IMR-90 (cell line): ENCODE results near the gene OR10AD1. TPM values are rescaled to one million over a fixed set of nuclear protein-coding genes. Genes with fewer than 3 reads are reported as not detected.

Experiments
- ATAC-seq: fragments of 200-7000 bp; cut with Tn5 transposase; 2 replicates; pipeline ENCODE4 v1.9.1; 2020; ENCODE audit warnings: low read depth, mild to moderate bottlenecking, moderate library complexity
- BruUV-seq: library from RNA; stranded (reverse); fragments of 400-500 nt; replicated peaks from 2 replicates; lab custom pipeline; 2021; lab: Mats Ljungman, UMichigan
- CTCF ChIA-PET: fragments of 300-600 bp; formaldehyde crosslinking; extraction: SDS; loops from one replicate; lab custom pipeline; 2021; ENCODE audit warnings: antibody characterized with exemption; lab: Yijun Ruan, JAX
- POLR2A ChIA-PET: fragments of 300-600 bp; sonication (Branson Sonifier 250); formaldehyde crosslinking; loops from one replicate; lab custom pipeline; 2022; ENCODE audit warnings: antibody characterized with exemption; ENCODE audit not compliant: unreplicated experiment; lab: Charles Lee
- DNase-seq: peaks from one replicate; pipeline ENCODE4 v3.0.0; 2013
- H2AFZ ChIP-seq: replicated peaks from 2 replicates; pipeline ENCODE3; 2013; ENCODE audit warnings: low read length, mild to moderate bottlenecking; ENCODE audit not compliant: poor library complexity
- H2AK5ac ChIP-seq: 2 replicates; pipeline ENCODE4 v1.6.1; 2013; ENCODE audit warnings: low read depth, low read length, inconsistent platforms
- H2AK9ac ChIP-seq: replicated peaks from 2 replicates; pipeline ENCODE3; 2013; ENCODE audit warnings: mild to moderate bottlenecking, low read depth, low read length, moderate library complexity; ENCODE audit not compliant: poor library complexity
- H2BK120ac ChIP-seq: 2 replicates; pipeline ENCODE4 v1.6.1; 2013; ENCODE audit warnings: low read depth, low read length, inconsistent platforms
- H2BK15ac ChIP-seq: 3 replicates; pipeline ENCODE4 v1.6.1; 2013; ENCODE audit warnings: low read depth, low read length, inconsistent platforms
- H2BK20ac ChIP-seq: 2 replicates; pipeline ENCODE4 v1.6.1; 2013; ENCODE audit warnings: low read depth, mild to moderate bottlenecking, inconsistent platforms, low read length, moderate library complexity
- H2BK5ac ChIP-seq: 2 replicates; pipeline ENCODE4 v1.6.1; 2013; ENCODE audit warnings: mild to moderate bottlenecking, low read depth, low read length, inconsistent platforms; ENCODE audit not compliant: poor library complexity, severe bottlenecking
- H3K14ac ChIP-seq: replicated peaks from 2 replicates; pipeline ENCODE4 v1.6.1; 2013; ENCODE audit warnings: low read depth, low read length, inconsistent platforms
- H3K18ac ChIP-seq: 2 replicates; pipeline ENCODE4 v1.6.1; 2013; ENCODE audit warnings: low read depth, low read length, control low read depth
- H3K23ac ChIP-seq: 2 replicates; pipeline ENCODE4 v1.6.1; 2013; ENCODE audit warnings: low read depth, low read length, inconsistent platforms
- H3K27ac ChIP-seq: 2 replicates; pipeline ENCODE4 v1.5.1; 2013; ENCODE audit warnings: mild to moderate bottlenecking, control low read depth, low read length; ENCODE audit not compliant: insufficient read depth
- H3K27me3 ChIP-seq: 2 replicates; pipeline ENCODE4 v1.6.1; 2013; ENCODE audit warnings: low read length; ENCODE audit not compliant: control insufficient read depth, insufficient read depth
- H3K36me3 ChIP-seq: 2 replicates; pipeline ENCODE4 v1.6.1; 2013; ENCODE audit warnings: low read length, mixed read lengths; ENCODE audit not compliant: control insufficient read depth, insufficient read depth
- H3K4ac ChIP-seq: 2 replicates; pipeline ENCODE4 v1.6.1; 2013; ENCODE audit warnings: low read depth, low read length, inconsistent platforms
- H3K4me1 ChIP-seq: 2 replicates; pipeline ENCODE4 v1.6.1; 2013; ENCODE audit warnings: low read length, mixed read lengths; ENCODE audit not compliant: control insufficient read depth, insufficient read depth
- H3K4me2 ChIP-seq: 2 replicates; pipeline ENCODE4 v1.6.1; 2013; ENCODE audit warnings: low read depth, mild to moderate bottlenecking, control low read depth, low read length, moderate library complexity
- H3K4me3 ChIP-seq: 2 replicates; pipeline ENCODE4 v1.5.1; 2013; ENCODE audit warnings: low read depth, mild to moderate bottlenecking, control low read depth, low read length, moderate library complexity; ENCODE audit not compliant: insufficient read depth
- H3K56ac ChIP-seq: 2 replicates; pipeline ENCODE4 v1.6.1; 2013; ENCODE audit warnings: low read length, inconsistent platforms; ENCODE audit not compliant: insufficient read depth; ENCODE audit errors: extremely low read depth
- H3K79me1 ChIP-seq, 2 experiments: 2 replicates each; pipeline ENCODE4 v1.6.1; 2013; ENCODE audit warnings: low read length in 2 of 2, inconsistent platforms in 1 of 2, low read depth in 1 of 2
- H3K9ac ChIP-seq: 2 replicates; pipeline ENCODE4 v1.6.1; 2013; ENCODE audit warnings: low read depth, low read length, control low read depth
- H3K9me1 ChIP-seq: 2 replicates; pipeline ENCODE4 v1.6.1; 2013; ENCODE audit warnings: low read length, inconsistent platforms; ENCODE audit not compliant: insufficient read depth
- H3K9me3 ChIP-seq: 2 replicates; pipeline ENCODE4 v1.6.1; 2013; ENCODE audit warnings: low read length; ENCODE audit not compliant: control insufficient read depth, insufficient read depth
- H4K20me1 ChIP-seq: 2 replicates; pipeline ENCODE4 v1.6.1; 2013; ENCODE audit warnings: low read length, inconsistent platforms; ENCODE audit not compliant: insufficient read depth
- H4K5ac ChIP-seq: 2 replicates; pipeline ENCODE4 v1.6.1; 2013; ENCODE audit warnings: mild to moderate bottlenecking, low read depth, low read length, control low read depth
- H4K8ac ChIP-seq, 2 experiments: 2 replicates each; pipeline ENCODE4 v1.6.1; 2013; ENCODE audit warnings: low read depth in 2 of 2, low read length in 2 of 2, control low read depth in 1 of 2, inconsistent platforms in 1 of 2
- H4K91ac ChIP-seq: 2 replicates; pipeline ENCODE4 v1.6.1; 2013; ENCODE audit warnings: low read depth, low read length, inconsistent platforms; ENCODE audit not compliant: insufficient read depth
- BHLHE40 ChIP-seq: fragments of 150-350 bp; IDR thresholded peaks from 2 replicates; pipeline ENCODE4 v1.6.1; 2016; ENCODE audit warnings: mild to moderate bottlenecking, low read depth, low read length
- CEBPB ChIP-seq: IDR thresholded peaks from 2 replicates; pipeline ENCODE4 v1.6.1; 2012; ENCODE audit warnings: low read depth, low read length, improper control_type of control experiment
- CHD1 ChIP-seq: IDR thresholded peaks from 2 replicates; pipeline ENCODE4 v1.6.1; 2012; ENCODE audit warnings: low read depth, low read length, improper control_type of control experiment
- CTCF ChIP-seq: conservative IDR thresholded peaks from 2 replicates; pipeline ENCODE4 v1.5.1; 2012; ENCODE audit warnings: mild to moderate bottlenecking, low read depth, low read length, improper control_type of control experiment
- ELK1 ChIP-seq: fragments of 150-350 bp; IDR thresholded peaks from 2 replicates; pipeline ENCODE4 v1.6.1; 2016; ENCODE audit warnings: low read depth, mild to moderate bottlenecking, low read length, moderate library complexity, borderline replicate concordance
- FOS ChIP-seq: fragments of 150-350 bp; IDR thresholded peaks from 2 replicates; pipeline ENCODE4 v1.6.1; 2016; ENCODE audit warnings: low read depth, low read length
- MAFK ChIP-seq: IDR thresholded peaks from 2 replicates; pipeline ENCODE4 v1.6.1; 2012; ENCODE audit warnings: low read depth, low read length, improper control_type of control experiment
- MAZ ChIP-seq: IDR thresholded peaks from 2 replicates; pipeline ENCODE4 v1.6.1; 2012; ENCODE audit warnings: low read depth, mild to moderate bottlenecking, low read length, improper control_type of control experiment, moderate library complexity, borderline replicate concordance
- MXI1 ChIP-seq: IDR thresholded peaks from 2 replicates; pipeline ENCODE4 v1.6.1; 2012; ENCODE audit warnings: low read depth, mild to moderate bottlenecking, low read length, moderate library complexity, borderline replicate concordance
- NFE2L2 ChIP-seq: fragments of 150-350 bp; IDR thresholded peaks from 2 replicates; pipeline ENCODE4 v1.6.1; 2016; ENCODE audit warnings: low read depth, mild to moderate bottlenecking, low read length
- POLR2A ChIP-seq: IDR thresholded peaks from 2 replicates; pipeline ENCODE4 v1.6.1; 2012; ENCODE audit warnings: mild to moderate bottlenecking, low read depth, low read length
- RAD21 ChIP-seq: IDR thresholded peaks from 2 replicates; pipeline ENCODE4 v1.6.1; 2012; ENCODE audit warnings: low read length, improper control_type of control experiment
- RCOR1 ChIP-seq: IDR thresholded peaks from 2 replicates; pipeline ENCODE4 v1.6.1; 2012; ENCODE audit warnings: mild to moderate bottlenecking, low read length, improper control_type of control experiment; ENCODE audit not compliant: insufficient replicate concordance
- RFX5 ChIP-seq: IDR thresholded peaks from 2 replicates; pipeline ENCODE4 v1.8.0; 2012; ENCODE audit warnings: low read depth, mild to moderate bottlenecking, low read length, moderate library complexity
- SMC3 ChIP-seq: fragments of 150-350 bp; IDR thresholded peaks from 2 replicates; pipeline ENCODE4 v1.6.1; 2016; ENCODE audit warnings: low read depth, mild to moderate bottlenecking, antibody characterized with exemption, low read length, moderate library complexity
- USF2 ChIP-seq: fragments of 150-350 bp; IDR thresholded peaks from 2 replicates; pipeline ENCODE4 v1.6.1; 2017; ENCODE audit warnings: mild to moderate bottlenecking, antibody characterized with exemption, low read length, low read depth
- WGBS, 2 experiments: methylation state at CpG; one replicate each; pipeline versions ENCODE4 v1.1.5 to v1.1.7; 2013; ENCODE audit warnings: missing lambda C conversion rate in 2 of 2; ENCODE audit not compliant: insufficient read length in 1 of 2; ENCODE audit errors: extremely low coverage in 2 of 2; 5-methylcytosine and 5-hydroxymethylcytosine counted together
- dilution Hi-C: fragments of 300-500 bp; cut with HindIII; formaldehyde crosslinking; loops from one replicate; pipeline ENCODE4 v1.14.3; 2018; ENCODE audit warnings: low sequenced_read_pairs; ENCODE audit not compliant: unreplicated experiment
- in situ Hi-C: fragments of 300-500 bp; cut with MboI; formaldehyde crosslinking; loops from 3 replicates; pipeline ENCODE4 v1.14.3; 2019; ENCODE audit warnings: low sequenced_read_pairs, inconsistent platforms, mixed read lengths
- intact Hi-C: fragments of 100-400 bp; cut with micrococcal nuclease; formaldehyde crosslinking; loops from 2 replicates; pipeline ENCODE4 v1.10.0; 2022
- polyA plus RNA-seq, 3 experiments: library from polyadenylated mRNA; depleted of rRNA; stranded (reverse); fragments of >200 nt; gene quantifications; 2 replicates each; pipeline ENCODE4 v1.2.3, GENCODE V29; 2012; ENCODE audit warnings: low replicate concordance in 1 of 3
- total RNA-seq: library from RNA; depleted of rRNA; stranded (reverse); fragments of >200 nt; gene quantifications from 2 replicates; pipeline ENCODE4 v1.2.3, GENCODE V29; 2012

Gene OR10AD1
- total and polyA plus RNA-seq, 2 of the 4 experiments (the other 2 are of a cell fraction): not detected

GRCh38 chr12:48237162-48237561 lies 34.1 kb upstream of the OR10AD1 start:
- no peak overlapping the region for H4K91ac ChIP-seq
- no peak overlapping the region for H3K14ac ChIP-seq
- no peak overlapping the region for H3K9ac ChIP-seq
- ChIA-PET POLR2A (no interaction called here), CTCF (no interaction called here)
- no peak overlapping the region for H3K18ac ChIP-seq
- DNase-seq (no peak), ATAC-seq (no peak)
- no peaks in the 10 kb centered on the region for H3K9me1 ChIP-seq
- H3K27me3 ChIP-seq: 0 out of 2 replicates have a peak, but pooled peaks cover 1% of the 10 kb centered on the region
- H3K9me3 ChIP-seq: no peaks in the 10 kb centered on the region
- H3K36me3 ChIP-seq: no peaks in the 10 kb centered on the region
- no peak overlapping the region for H3K27ac ChIP-seq
- dilution Hi-C loops (no loop called here), intact Hi-C loops (no loop called here), in situ Hi-C loops (no loop called here)
- H3K23ac ChIP-seq: no peak overlapping the region
- H2BK5ac ChIP-seq: no peak overlapping the region
- no TSS peak for BruUV-seq
- TF ChIP-seq CHD1: no peak
- TF ChIP-seq POLR2A: no peak
- no peak for TF ChIP-seq BHLHE40
- no peak for TF ChIP-seq SMC3
- no peak for TF ChIP-seq RAD21
- TF ChIP-seq CTCF: no peak
- no peak for TF ChIP-seq CEBPB
- no peak for TF ChIP-seq RCOR1
- TF ChIP-seq FOS: no peak
- TF ChIP-seq MAZ: no peak
- no peak for TF ChIP-seq MAFK
- TF ChIP-seq ELK1: no peak
- no peak for TF ChIP-seq USF2
- TF ChIP-seq NFE2L2: no peak
- TF ChIP-seq RFX5: no peak
- no peak for TF ChIP-seq MXI1
- no peak overlapping the region for H4K5ac ChIP-seq
- no peak overlapping the region for H2BK120ac ChIP-seq
- no peaks in the 10 kb centered on the region for H4K20me1 ChIP-seq
- no peak overlapping the region for H3K4me3 ChIP-seq
- H3K4me1 ChIP-seq: no peaks in the 10 kb centered on the region
- no peak overlapping the region for H2BK15ac ChIP-seq
- H3K56ac ChIP-seq: no peak overlapping the region
- H2AK9ac ChIP-seq: no peak overlapping the region
- H3K4ac ChIP-seq: no peak overlapping the region
- no peaks in the 10 kb centered on the region for H3K79me1 ChIP-seq
- H2BK20ac ChIP-seq: no peak overlapping the region
- no peak overlapping the region for H2AFZ ChIP-seq
- no CpG with 5 or more reads among the region's 3 CpGs for WGBS, 2 experiments
- H4K8ac ChIP-seq: no peak overlapping the region
- H3K4me2 ChIP-seq: no peak overlapping the region
- no peak overlapping the region for H2AK5ac ChIP-seq
